Endothelial cell (in vitro differentiated cells): ENCODE data around the gene TIRAP. TPM values are rescaled to one million over a fixed set of nuclear protein-coding genes. Genes with fewer than 3 reads are reported as not detected.
"Not testable (repeated sequence)": the region's sequence is repeated elsewhere in the genome, so short reads cannot be mapped to it uniquely, and the experiment has no call there.

Source experiments
- DNase-seq: peaks from one replicate; pipeline ENCODE4 v3.0.0; 2021; ENCODE audit warnings: low spot score
- H3K27ac Mint-ChIP-seq: one replicate; pipeline ENCODE4 v1.8.0; 2021; ENCODE audit warnings: mixed read lengths, inconsistent platforms; ENCODE audit not compliant: unreplicated experiment
- H3K27me3 Mint-ChIP-seq: one replicate; pipeline ENCODE4 v1.8.0; 2021; ENCODE audit warnings: mild to moderate bottlenecking, moderate library complexity, mixed read lengths, inconsistent platforms; ENCODE audit not compliant: unreplicated experiment
- H3K36me3 Mint-ChIP-seq: one replicate; pipeline ENCODE4 v1.8.0; 2021; ENCODE audit warnings: mild to moderate bottlenecking, low read depth, mixed read lengths, inconsistent platforms; ENCODE audit not compliant: unreplicated experiment
- H3K4me1 Mint-ChIP-seq: one replicate; pipeline ENCODE4 v1.8.0; 2021; ENCODE audit warnings: mild to moderate bottlenecking, mixed read lengths, inconsistent platforms; ENCODE audit not compliant: unreplicated experiment
- H3K4me3 Mint-ChIP-seq: one replicate; pipeline ENCODE4 v1.8.0; 2021; ENCODE audit warnings: mild to moderate bottlenecking, mixed read lengths, inconsistent platforms; ENCODE audit not compliant: unreplicated experiment
- H3K9me3 Mint-ChIP-seq: one replicate; pipeline ENCODE4 v1.8.0; 2021; ENCODE audit warnings: mixed read lengths, inconsistent platforms; ENCODE audit not compliant: unreplicated experiment
- total RNA-seq: library from RNA; stranded (reverse); fragmentation: NEBNext Ultra II Directional; extraction: Animal tissue kit (Norgen Biotek cat#: 25700); gene quantifications from one replicate; pipeline ENCODE4 v1.2.1, GENCODE V29; 2021; ENCODE audit not compliant: unreplicated experiment
- TF ChIP-seq, protein P1 (sequence below): fragments of 200-600 bp; sonication (generic); IDR thresholded peaks from one replicate; pipeline ENCODE4 v1.5.0; 2021; ENCODE audit warnings: antibody characterized with exemption; ENCODE audit not compliant: unreplicated experiment

The TIRAP gene
- total RNA-seq, 1 donor from 2014 or later: 12.4 TPM

DNA sequence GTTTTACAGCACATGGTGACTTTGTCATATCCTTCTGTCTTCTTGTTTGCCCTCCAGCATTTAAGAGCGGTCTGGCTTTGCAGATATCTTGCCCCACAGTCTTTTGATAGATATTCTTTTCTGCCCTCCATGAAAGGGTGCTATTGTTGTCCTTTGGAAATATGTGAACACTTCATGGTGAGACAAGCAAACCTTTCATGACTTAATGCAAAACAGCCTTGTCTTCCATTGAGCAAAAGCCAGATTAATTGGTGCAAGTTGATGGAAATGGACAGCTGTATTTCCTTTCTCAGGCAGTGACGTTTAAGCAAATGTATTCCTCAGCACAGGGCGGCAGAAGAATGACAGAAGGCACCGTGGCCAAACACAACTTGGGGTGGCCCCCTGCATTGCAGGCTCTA, 25.4 kb downstream of the TIRAP start:
- DNase-seq: no peak
- Mint-ChIP-seq H3K4me3 (no peak overlapping the region), H3K9me3 (no peaks in the 10 kb centered on the region), H3K36me3 (peaks cover 4% of the 10 kb centered on the region), H3K27ac (no peak overlapping the region), H3K4me1 (peaks cover 5% of the 10 kb centered on the region), H3K27me3 (no peaks in the 10 kb centered on the region)
- TF ChIP-seq, protein P1, sequence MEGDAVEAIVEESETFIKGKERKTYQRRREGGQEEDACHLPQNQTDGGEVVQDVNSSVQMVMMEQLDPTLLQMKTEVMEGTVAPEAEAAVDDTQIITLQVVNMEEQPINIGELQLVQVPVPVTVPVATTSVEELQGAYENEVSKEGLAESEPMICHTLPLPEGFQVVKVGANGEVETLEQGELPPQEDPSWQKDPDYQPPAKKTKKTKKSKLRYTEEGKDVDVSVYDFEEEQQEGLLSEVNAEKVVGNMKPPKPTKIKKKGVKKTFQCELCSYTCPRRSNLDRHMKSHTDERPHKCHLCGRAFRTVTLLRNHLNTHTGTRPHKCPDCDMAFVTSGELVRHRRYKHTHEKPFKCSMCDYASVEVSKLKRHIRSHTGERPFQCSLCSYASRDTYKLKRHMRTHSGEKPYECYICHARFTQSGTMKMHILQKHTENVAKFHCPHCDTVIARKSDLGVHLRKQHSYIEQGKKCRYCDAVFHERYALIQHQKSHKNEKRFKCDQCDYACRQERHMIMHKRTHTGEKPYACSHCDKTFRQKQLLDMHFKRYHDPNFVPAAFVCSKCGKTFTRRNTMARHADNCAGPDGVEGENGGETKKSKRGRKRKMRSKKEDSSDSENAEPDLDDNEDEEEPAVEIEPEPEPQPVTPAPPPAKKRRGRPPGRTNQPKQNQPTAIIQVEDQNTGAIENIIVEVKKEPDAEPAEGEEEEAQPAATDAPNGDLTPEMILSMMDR: no peak

DNA sequence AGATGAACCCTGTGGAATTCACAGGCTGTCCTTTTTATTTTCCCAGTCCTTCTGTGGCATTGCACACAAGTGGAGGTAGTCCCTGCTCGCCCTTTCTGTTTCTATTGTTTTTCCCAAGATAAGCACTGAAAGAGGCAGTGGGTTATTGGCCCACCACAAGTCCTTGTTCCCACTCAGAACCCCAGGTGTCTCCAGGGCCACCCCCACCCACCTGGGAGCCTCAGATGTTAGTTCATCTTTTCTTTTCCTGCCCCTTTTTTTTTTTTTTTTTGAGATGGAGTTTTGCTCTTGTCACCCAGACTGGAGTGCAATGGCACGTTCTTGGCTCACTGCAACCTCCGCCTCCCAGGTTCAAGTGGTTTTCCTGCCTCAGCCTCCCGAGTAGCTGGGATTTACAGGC, 25.9 kb downstream of the TIRAP start:
- not testable (repeated sequence) for H3K27me3 Mint-ChIP-seq, H3K36me3 Mint-ChIP-seq, H3K4me1 Mint-ChIP-seq, H3K4me3 Mint-ChIP-seq, H3K27ac Mint-ChIP-seq, H3K9me3 Mint-ChIP-seq, DNase-seq

DNA sequence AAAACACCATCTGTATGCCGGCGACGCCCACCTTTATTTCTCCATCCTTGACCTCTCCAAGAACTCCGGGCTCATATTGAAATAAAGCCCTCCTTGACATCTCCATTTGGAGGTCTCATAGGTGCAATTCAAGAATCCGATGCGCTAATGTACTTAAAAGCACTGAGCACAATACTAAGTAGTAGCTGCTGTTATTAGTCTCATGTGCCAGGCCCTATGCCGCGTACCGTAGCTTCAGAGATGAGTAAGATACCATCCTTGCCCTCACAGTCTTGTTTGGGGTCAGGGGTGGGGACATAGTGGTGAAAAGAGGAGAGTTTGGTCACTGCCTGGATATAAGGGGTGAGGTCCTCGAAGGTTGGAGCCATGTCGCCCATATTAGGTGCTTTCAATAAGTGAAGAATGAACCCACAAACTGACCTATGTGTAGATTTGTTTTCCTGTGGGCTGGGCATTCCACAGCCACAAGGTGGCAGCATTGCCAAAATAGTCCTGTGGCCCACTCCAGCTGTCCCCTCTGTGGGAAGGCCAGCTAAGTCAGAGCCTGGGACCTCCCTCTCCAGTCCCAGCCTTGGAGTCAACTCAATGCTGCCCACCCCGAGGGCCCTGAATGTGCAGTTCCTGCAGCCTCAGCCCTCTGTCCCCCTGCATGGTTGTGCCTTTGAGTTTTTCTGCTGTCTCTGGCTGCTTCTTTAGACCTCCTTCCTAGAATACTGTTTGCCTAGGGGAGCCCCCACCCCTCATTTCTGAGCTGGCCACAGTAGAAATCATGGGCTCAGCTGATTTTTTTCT, 27.5 kb downstream of the TIRAP start:
- TF ChIP-seq, protein P1: peak; percentile 75
- peak; percentile 85 for DNase-seq
- Mint-ChIP-seq H3K4me1 (no peaks in the 10 kb centered on the region), H3K27me3 (no peaks in the 10 kb centered on the region), H3K9me3 (no peaks in the 10 kb centered on the region), H3K36me3 (peaks cover 4% of the 10 kb centered on the region), H3K4me3 (no peak overlapping the region), H3K27ac (no peak overlapping the region)

DNA sequence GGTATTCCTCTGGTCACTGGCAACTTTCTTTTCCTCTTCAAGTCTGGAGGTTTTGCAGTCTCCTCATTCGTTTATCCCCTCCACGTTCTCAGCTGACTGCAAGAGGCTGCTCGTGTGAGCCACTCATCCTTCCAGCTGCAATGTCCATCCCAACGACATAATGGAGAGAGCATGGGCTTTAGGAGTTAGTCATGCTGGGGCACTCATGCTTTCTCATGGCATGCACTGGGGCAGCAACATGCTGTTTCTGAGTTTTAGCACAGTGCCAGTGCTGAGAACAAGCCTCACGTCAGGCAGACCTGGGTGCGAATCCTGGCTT, 28.1 kb downstream of the TIRAP start:
- DNase-seq: no peak
- no peaks in the 10 kb centered on the region for H3K9me3 Mint-ChIP-seq
- no peak overlapping the region for H3K4me3 Mint-ChIP-seq
- H3K4me1 Mint-ChIP-seq: peaks cover 2% of the 10 kb centered on the region
- peaks cover 4% of the 10 kb centered on the region for H3K36me3 Mint-ChIP-seq
- TF ChIP-seq, protein P1: no peak
- H3K27ac Mint-ChIP-seq: no peak overlapping the region
- H3K27me3 Mint-ChIP-seq: no peaks in the 10 kb centered on the region

DNA sequence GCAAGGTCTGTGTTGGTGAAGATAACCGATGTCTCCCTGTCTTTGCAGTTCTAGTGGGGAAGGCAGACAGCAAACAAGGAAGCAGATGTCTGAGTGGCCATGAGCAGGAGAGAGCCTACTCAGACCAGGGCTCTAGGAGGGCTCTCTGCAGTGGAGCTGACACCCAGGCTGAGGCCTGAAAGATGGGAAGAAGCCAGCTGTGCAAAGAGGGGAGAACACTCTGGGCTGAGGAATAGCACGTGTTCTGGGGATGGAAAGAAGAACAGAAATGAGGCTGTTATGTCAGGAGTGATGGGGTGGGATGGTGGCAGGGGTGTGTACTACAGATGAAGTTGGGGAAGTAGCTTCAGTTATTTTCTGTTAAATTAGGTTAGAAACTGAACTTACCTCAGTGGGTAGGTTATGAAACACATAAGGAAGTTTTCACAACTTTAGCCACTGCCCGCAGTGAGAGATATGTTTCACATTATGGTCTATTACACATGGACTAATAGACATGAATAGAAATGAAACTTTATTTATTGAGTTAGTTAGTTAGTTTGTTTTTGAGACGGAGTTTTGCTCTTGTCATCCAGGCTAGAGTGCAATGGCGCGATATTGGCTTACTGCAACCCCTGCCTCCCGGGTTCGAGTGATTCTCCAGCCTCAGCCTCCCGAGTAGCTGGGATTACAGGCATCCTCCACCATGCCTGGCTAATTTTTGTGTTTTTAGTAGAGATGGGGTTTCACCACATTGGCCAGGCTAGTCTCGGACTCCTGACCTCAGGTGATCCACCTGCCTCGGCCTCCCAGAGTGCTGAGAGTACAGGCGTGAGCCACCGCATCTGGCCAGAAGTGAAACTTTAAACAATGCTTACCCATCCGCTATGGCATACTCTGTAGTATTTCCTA, 28.8 kb downstream of the TIRAP start:
- H3K36me3 Mint-ChIP-seq: peaks cover 8% of the 10 kb centered on the region

More for the DNA sequence above, 28.8 kb downstream of the TIRAP start:
- no peak overlapping the region for H3K4me3 Mint-ChIP-seq
- peaks cover 7% of the 10 kb centered on the region for H3K4me1 Mint-ChIP-seq
- H3K27me3 Mint-ChIP-seq: no peaks in the 10 kb centered on the region
- TF ChIP-seq, protein P1: no peak
- DNase-seq: no peak
- H3K27ac Mint-ChIP-seq: no peak overlapping the region
- H3K9me3 Mint-ChIP-seq: no peaks in the 10 kb centered on the region
